Measurements from ENCODE around the gene SOX13.

Gene SOX13

DNA sequence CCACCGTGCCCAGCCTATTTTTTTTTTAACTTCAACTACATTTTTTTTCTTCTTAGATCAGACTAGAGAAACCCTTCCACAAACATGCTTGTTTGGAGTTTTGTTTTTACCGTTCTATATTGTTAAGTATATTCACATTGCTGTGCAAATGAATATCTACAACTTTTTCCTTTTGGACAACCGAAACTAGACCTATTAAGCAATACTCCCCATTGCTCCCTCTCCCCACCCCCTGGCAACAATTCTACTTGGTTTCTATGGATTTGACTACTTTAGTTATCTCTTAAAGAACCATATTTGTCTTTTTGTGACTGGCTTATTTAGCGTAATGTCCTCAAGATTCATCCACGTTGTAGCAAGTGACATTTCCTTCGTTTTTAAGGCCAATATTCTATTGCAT lies 59.8 kb downstream of the SOX13 start:
- FAIRE-seq = no peak

DNA sequence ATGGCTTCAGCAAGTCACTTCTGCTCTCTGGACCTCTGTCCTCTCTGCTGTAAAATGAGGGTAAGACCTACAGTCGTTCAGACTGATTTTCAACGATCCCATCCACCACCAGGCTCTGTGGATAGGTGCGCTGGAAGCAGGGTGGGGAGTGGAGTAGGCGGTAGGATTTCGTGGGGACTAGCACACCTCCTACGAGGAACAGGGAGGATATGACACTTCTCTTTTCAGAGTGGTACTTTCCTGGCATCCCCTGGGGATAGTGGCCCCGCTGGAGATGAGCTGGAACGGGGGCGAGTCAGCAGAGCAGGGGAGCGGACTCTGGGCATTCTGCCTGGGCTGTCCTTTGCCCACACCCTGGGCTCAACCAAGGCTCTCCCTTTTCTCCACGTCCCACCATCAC lies 61.2 kb downstream of the SOX13 start:
- FAIRE-seq = no peak

DNA sequence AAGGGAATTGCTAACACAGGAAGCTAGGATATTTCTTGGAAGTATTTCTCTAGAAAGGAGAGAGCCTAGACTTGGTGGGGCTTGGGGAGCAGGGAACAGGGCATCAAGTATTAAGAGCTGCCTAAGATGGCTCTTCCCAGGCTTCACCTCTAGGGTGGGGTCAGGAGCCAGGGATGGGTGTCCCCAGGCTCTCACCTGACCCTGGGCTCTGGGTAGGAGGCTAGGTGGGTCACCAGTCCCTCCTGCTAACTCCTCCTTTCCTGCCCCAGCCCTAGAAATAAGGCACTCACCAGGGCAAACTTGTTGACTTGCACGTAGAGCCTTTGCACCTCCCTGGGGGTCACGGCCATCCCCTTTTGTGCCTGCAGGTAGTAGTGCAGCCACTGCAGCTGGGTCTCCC lies 63.9 kb downstream of the SOX13 start:
- no peak for FAIRE-seq

DNA sequence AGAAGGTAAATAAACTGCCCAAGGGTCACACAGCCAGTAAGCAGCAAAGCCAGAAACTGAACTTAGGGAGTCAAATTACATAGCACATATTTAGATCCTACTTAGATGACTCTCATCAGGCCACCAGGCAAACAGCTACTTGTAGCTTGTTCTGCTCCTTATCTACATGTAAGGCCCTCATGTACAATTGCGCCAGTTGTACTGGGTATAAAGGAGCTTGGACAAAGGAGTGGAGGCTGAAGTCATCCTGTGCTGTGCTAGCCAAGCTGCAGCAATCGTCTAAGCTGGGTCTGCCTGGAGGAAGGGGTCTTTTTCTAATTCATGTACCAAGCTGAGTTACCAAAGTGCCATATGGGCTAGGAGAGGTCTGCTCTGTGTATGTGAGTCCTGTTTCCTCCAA lies 66.2 kb downstream of the SOX13 start:
- FAIRE-seq = no peak

DNA sequence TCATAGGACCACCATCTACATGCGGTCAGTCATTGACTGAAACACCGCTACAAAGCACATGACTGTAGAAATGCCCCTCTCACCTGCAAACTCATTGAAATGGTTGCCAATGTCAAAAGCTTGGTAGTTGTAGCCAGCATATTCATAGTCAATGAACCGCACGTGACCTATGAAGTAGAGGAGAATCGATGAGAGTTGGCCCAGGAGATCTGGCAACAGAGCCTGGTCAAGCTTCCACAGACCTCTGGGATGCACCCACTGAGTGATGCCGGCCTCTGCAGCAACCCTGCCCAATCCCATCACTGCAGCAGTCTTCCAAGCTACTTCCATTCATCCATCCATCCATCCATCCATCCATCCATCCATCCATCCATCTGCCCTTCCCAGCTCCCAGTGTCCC lies 67.0 kb downstream of the SOX13 start:
- FAIRE-seq = no peak

DNA sequence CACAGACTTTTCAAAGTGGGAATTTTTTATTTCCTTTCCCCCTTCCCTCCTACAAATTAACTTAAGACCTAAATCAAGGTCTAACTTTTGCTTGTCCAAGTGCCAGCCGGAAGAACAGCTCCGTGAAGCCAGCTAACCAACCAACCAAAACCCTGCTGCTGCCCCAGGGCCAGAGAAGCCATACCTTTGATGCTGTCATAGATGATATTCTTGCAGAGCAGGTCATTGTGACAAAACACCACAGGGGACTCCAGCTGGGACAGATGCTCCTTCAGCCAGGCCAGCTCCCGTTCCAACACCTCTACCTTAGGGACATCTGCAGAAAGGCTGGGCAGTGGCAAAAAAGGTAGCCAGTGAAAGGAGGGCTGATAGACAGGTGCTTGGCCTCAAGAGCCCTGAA lies 68.2 kb downstream of the SOX13 start:
- FAIRE-seq = no peak

DNA sequence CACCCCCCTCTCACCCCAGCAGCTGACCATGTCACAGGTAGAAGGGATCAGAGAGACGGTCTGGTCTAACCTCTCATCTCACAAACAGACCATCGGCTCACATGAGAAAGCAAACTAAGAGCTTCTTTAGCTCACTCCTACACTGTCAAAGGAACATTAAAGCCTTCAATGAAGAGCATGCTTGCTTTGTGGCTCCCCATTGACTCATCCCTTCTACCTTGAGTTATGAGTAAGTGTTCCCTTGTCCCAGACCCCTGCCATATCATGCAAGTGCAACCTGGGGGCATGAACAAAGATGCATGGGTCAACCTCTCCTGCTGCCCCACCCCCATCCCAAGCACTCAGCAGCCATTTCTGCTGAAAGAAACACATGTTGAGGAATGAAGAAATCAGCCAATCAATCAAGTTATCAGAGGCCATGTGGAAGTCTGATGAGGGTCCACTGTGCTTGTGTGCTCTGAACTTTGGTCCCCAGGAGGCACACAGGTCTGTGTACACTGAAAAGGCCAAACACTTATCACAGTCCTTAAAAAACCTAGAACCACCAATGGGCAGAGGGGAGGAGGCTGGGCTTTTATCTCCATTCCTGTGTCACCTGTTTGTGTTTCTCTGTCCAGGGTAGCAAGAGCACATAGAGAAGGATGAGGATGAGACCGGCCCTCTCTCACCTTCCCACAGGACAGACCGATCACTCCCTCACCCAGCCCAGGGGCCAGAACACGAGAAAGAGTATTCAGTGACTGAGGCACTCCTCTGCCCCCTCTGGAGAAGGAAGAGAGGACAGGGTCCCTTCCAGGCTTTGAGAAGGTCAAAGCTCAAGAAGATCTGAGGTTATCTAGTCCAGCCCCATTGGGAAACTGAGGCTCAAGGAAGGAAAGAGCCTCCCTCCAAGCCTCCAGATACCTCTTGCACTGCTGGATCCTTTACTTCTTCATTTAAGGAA lies 69.4 kb downstream of the SOX13 start:
- no peak for FAIRE-seq

DNA sequence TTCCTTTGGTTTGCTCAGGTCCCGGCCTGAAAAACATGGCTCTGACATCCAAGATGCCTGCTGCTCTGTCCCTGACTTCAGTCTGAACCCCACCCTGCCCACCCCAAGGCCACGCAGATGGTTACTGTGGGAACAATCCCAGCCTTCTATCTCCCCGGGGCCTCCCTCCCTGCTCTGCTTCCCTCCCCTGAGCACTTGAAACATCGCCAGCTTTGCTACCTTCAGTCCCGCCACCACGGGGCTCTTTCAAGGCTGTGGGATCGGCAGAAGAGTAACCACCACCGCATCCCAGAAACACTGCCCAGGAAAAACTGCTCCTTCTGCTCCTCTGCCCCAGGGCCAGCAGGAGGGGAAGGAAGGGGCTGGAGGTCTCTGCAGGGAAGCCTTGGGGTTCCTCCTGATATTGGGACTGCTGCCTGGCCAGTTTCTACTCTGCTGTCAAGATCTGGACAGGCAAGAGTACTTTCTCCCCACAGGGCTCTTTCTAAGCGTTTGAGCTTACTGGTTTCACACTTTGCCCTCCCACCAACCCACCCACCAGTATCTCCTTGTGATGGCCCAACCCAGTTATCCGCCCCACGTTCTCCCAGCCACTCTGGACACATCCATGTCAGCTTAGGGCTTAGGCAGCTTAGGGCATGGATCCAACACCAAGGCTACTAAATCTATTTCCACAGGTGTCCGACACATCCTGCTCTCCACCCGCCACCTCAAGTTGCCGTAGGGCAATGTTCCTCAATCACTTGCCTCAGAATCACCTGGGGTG lies 70.5 kb downstream of the SOX13 start:
- no peak for FAIRE-seq

DNA sequence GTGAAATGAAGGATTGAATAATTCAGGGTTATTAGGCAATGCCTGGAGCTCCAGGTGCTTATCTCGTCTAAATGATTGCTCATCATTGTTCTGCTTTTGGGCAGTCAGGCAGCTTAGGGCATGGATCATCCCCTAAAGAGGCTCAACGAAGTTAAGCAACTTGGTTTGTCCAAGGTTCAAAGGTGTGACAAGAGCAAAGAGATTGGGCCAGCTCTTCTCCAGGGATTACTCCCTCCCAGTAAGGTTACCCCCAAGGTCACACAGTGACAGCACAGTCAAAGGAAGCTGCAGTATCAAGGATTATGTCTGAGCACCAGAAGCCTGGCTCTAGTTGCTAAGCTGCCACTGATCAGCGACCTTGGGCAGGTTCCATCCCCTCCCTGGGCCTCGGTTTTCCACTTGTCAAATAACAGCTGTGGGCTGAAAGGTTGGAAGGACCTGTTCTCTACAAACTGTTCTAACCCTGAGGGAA lies 72.2 kb downstream of the SOX13 start:
- FAIRE-seq = no peak

DNA sequence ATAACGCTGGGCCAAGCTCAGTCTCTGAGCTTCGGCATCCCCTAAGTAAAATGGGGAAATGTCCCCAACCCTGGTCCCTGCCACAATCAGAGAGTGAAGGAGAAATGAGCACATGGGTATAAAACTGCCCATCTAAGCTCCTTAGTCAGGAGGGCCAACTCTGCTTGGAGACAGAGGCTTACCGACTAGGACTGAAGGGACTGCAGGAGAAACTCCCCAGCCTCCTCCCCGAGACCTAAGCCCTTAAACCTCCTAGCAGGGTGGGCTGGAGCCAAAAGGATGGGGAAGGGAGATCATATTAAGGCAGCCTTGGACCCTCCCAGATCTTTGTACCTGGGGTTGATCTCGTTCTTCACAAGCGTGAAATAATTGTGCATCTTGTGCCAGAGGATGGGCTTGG lies 73.4 kb downstream of the SOX13 start:
- no peak for FAIRE-seq

DNA sequence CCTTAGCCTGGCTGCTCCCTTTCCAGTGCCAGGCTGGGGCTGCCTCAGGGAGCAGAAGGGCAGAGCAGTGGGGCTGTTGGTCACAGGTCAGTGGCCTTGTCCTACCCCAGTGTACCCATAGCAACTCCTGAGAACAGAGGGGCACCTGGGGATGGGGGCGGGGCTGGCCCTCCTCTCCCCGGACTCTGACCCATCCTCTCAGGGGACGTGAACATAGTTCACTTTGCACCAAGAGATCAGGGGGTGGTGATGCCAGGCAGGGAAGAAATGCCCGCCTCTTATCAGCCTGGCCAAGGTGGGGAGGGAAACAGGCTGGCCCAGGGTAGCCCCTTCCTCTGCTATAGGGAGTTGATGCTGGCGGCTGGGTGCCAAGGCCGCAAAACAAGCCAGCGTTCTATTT lies 74.0 kb downstream of the SOX13 start:
- FAIRE-seq = no peak

DNA sequence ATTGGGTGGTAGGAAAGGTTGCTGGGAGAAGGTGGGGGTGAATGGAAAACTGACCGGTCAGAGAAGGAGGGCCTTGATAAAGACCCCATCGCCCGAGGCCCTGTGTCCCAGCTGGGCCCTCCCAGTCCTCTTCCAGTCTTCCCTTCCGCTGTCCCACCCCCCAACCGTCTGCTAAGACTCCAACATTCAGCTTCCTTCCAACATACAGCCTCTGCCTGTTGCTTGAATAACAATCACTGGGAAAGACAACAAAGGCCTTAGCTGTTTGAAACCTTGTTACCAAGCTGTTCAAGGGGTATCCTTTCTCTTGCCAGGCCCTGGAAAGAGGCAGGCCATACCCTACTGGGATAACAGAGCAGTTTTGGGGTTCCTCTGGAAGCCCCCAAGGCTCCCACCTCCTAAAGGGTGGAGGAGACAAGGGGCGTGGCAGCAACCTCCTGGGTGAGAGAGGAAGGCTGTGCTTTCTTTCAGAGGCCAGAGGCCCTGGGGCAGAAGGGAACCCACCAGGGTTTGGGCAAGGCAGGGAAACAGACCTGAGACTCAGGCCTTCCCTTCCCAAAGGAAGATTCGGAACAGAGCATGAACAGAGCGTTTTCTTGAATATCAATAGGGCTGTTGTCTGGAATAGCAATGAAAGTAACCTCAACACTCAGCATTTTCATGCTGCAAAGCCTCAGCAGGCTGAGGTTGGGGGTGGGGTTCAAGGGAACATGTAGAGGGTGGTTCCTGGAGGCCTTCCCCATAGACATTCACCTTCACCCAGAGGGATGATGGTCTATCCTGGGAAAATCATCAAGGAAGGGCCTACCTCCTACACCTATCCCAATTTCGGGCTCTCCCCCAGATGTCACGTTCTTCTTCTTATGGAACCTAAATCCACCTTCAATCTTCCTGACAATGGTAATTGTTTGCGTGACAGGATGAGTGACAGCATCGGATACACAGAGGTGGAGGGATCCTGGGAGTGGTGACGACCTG lies 74.8 kb downstream of the SOX13 start:
- FAIRE-seq = no peak

DNA sequence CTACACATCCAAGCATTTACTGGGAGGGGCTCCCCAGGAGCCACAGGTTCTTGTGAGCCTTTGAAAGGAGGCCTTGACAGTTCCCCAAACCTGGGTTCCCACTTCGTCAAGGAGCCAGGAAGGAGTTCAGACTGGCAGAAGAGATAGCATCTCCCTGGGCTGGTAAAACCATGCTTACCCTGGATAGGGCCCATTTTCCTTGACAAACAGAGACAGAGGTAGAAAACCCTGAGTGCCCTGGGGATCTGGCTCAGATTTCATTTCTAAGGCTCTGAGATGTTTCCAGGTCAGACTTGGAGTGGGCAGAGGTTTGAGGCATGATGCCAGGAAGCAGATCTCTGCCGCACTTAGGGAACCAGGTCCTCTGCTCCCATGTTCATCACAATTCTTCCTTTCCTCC lies 76.2 kb downstream of the SOX13 start:
- no peak for FAIRE-seq

DNA sequence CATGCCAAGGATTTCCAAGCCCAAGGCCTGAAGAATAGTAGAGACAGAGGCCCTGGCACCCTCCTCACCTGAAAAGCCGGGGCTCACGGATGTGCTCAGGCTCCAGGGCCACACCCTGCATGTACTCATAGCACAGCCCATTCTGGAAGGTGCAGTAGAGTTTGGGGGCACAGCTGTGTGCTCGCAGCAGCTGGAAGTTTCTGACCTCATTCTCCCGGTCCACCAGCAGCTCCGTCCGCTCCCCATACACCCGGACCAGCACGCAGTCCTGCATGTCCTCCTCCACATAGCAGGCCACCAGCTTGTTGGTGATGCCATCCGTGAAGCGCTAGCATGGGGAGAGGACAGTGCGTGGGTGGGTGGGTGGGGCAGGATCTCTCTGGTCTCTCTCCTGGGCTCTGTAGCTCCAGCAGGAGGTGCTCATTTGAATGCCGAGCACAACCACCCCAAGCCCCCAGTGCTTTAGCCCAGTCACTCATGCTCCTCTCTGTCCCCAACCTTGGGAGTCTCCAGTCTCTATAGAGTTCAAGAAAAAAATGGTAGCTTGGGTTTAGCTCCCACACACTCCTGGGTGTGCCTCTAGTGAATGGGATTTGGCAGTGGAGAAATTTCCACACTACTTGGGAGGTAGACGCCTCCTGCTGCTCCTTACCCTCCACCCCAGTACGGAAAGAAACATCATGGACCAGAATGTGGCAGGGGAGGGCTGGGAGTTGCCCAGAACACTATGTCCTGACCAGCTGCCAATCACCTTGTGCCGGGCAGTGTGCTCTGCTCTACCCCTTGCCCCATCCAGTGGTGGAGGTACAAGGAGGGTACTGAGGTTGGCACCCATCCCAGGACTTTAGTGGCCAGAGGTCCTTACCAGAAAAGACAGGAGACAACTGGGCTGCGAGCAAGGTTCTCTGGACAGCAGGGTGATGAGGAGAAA lies 77.0 kb downstream of the SOX13 start:
- FAIRE-seq = no peak

DNA sequence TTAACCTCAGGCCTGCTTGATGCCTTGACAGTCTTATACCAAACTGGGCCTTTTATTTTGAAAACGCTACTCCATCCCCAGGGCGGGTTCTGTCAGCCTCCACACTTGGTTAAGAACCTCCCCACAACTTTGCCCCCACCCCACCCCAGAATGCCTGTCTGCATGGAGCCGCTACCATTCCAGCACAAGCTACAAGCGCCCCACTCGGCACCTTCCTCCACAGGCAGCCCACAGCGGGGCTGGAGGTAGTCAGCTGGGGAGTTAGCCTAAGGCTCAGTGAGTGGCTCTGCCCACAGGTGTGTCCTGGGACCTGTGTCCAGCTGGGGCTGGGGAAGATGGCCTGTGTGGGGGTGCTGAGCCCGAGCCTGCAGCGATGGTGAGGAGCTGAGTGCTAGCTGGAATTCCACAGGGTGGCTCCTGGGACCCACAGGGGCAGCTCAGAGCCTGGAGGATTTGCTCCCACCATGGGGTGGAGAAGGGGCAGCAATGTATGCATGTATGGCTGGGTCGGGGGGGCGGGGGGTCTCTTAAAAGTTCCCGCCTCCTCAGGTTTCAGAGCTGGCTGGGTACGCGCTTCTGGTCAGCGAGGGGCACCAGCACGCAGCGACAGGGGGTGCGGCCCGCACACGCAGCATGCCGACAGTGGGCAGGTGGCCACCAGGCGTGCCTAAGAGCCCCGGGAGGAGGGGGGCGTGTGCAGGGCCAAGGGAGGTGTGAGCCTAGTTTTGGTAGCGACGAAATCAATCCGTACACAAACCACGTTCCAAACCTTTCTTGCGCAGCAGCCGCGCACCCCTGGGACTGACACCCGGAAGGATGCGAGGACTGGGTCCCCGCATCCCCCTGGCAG lies 78.0 kb downstream of the SOX13 start:
- FAIRE-seq = no peak

DNA sequence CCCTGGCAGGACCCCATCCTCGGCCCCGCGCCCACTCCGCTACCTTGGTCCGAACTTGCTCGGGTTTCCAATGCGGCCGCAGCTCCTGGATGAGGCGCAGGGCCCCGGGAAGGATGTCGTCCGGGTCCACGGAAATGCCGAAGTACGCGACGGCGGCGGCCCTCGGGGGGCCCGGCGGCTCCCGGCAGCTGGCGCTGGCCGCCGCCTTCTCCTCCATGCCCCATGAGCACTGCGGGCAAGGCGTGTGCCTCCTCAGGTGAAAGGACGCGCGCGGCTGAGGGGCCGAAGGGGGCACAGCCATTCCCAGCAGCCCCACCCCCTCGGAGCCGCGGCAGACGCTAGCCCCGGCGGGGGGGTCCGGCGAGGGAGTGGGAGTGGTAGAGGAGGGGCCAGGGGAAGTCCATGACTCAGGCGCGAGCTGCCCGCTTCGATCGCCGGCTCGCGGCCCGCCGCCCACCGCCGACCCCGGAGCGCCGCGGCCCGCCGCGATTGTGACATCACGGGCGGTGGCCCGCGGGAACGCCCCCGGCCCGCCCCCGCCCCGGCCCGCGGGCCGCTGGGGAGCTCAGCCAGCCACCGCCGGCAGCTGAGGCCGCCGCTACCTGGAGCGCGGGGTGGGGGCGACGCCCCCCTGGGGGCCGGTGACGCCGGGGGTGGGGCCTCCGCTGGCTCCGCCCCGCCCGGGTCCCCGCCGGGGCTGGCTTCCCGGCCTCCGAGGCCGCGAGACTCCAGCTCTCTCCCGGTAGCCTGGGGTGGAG lies 78.8 kb downstream of the SOX13 start, which contains the start of gene ETNK2:
Gene ETNK2 (minus strand): TSS at position 493 of the 758 bp plus-strand sequence. CDS start 192 bp downstream, at position 301.
- no peak for FAIRE-seq

DNA sequence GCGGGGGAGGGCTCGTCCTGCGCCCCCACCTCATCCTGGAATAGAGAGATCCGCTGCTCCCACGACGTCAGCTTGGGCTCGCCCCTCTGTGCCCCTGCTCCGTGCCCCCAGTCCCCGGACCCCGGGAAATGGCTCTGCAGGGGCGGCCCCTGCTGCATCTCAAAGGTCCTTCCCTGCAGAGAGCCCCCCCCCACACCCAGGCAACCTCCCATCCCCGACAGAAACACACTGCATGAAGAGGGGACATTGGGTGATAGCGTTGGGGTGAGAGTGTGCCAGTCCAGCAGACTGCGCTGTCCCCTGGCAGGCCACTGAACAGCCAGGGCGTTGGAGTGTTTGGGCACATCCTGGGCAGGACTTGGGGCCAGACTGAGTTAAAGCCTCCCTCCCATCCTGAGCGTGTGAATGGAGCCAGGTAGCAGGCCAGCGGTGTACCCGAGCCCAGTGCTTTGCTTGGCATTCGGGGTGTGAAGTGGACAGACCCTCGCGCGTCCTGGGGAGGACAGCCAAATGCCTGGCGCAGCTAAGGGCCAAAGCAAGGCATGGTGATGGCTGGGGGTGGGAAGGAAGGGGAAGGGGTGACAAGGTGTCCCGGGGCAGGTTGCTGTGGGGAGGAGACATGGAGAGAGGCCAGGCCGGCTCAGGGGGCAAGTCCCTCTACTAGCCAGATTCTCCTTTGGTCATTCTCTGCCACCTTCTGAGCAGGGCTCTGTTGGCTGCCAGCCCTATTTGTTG lies 79.6 kb downstream of the SOX13 start:
- no peak for FAIRE-seq

DNA sequence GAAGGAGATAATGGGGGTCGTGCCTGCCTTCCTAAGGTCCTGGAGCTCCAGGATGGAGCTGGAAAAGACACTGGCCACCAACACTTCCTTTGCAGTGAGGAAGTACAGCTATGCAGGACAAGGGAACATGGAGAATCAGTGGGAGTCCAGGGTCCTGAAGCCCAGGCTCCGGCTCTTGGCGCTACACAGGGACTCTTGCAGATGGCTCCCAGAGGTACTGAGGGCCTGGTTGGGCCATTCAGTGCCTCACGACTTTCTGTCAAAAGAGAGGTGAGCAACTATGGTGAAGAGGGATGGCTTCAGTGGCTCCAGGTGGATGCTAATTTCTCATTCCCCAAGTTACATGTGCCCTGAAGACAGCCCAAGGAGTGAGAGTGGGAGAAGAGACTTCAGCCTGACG lies 80.8 kb downstream of the SOX13 start:
- no peak for FAIRE-seq
